DMS79 treated with DMSO at 0.1 percent for 48 hours (cell line): ENCODE data around the gene SLC13A2.
"Not testable (repeated sequence)": the region's sequence is repeated elsewhere in the genome, so short reads cannot be mapped to it uniquely, and the experiment has no call there.

Source experiments
- DNase-seq: peaks from one replicate; lab custom pipeline; 2025; lab: John Stamatoyannopoulos, UW

Gene SLC13A2

GRCh38 chr17:28518132-28518531, 44.7 kb downstream of the SLC13A2 start:
- no peak for DNase-seq

- no peak for DNase-seq
These were observed 45.1 kb downstream of the SLC13A2 start for GRCh38 chr17:28518578-28518977.

- DNase-seq = no peak
These were observed 45.8 kb downstream of the SLC13A2 start for GRCh38 chr17:28519236-28519635.

- no peak for DNase-seq
These were observed 47.2 kb downstream of the SLC13A2 start for GRCh38 chr17:28520687-28521086.

GRCh38 chr17:28521311-28522085, 48.1 kb downstream of the SLC13A2 start:
- peak; percentile 49 for DNase-seq

GRCh38 chr17:28522281-28522680, 48.8 kb downstream of the SLC13A2 start:
- DNase-seq = not testable (repeated sequence)

GRCh38 chr17:28523186-28523585, 49.7 kb downstream of the SLC13A2 start:
- DNase-seq = no peak

- no peak for DNase-seq
These were observed 50.4 kb downstream of the SLC13A2 start for GRCh38 chr17:28523876-28524275.

- DNase-seq = no peak
These were observed 51.3 kb downstream of the SLC13A2 start for GRCh38 chr17:28524476-28525424.

GRCh38 chr17:28526381-28526780, 52.9 kb downstream of the SLC13A2 start:
- DNase-seq = no peak

- DNase-seq = no peak
These were observed 53.8 kb downstream of the SLC13A2 start for GRCh38 chr17:28527181-28527681.

GRCh38 chr17:28527859-28528258, 54.4 kb downstream of the SLC13A2 start:
- DNase-seq = no peak

GRCh38 chr17:28528327-28529012, 55.0 kb downstream of the SLC13A2 start:
- DNase-seq = no peak

GRCh38 chr17:28529013-28529400, 55.6 kb downstream of the SLC13A2 start:
- DNase-seq = no peak

- no peak for DNase-seq
These were observed 56.8 kb downstream of the SLC13A2 start for GRCh38 chr17:28530250-28530649.

GRCh38 chr17:28530926-28531325, 57.5 kb downstream of the SLC13A2 start:
- no peak for DNase-seq

- DNase-seq = no peak
These were observed 58.9 kb downstream of the SLC13A2 start for GRCh38 chr17:28532050-28532960.

GRCh38 chr17:28533091-28533807, 59.8 kb downstream of the SLC13A2 start:
- no peak for DNase-seq

GRCh38 chr17:28534740-28535375, 61.4 kb downstream of the SLC13A2 start:
- DNase-seq = no peak
